ENCODE results near the gene CCNL1. TPM values are rescaled to one million over a fixed set of nuclear protein-coding genes. Genes with fewer than 3 reads are reported as not detected.
A peak's percentile ranks its signal among the peaks of the same experiment; 100 is the strongest.

CCNL1 gene
- total and polyA plus RNA-seq, 2 of the 4 experiments (the other 2 are of a cell fraction): 60.9 to 83.3 TPM

GRCh38 chr3:157145606-157146322, 14.2 kb downstream of the CCNL1 start:
- Histone ChIP-seq H3K27ac (ENCODE audit: insufficient read depth, low read length) (no peak overlapping the region), H3K56ac (ENCODE audit: extremely low read depth, insufficient read depth, low read length) (no peak overlapping the region), H3K27me3 (ENCODE audit: control insufficient read depth, insufficient read depth, low read length) (no peaks in the 10 kb centered on the region), H4K20me1 (ENCODE audit: insufficient read depth, low read length) (peaks cover 15% of the 10 kb centered on the region), H3K23ac (ENCODE audit: low read depth, low read length) (no peak overlapping the region), H2BK20ac (ENCODE audit: low read depth, low read length) (no peak overlapping the region), H3K9ac (ENCODE audit: low read depth, low read length) (no peak overlapping the region), H4K5ac (ENCODE audit: low read depth, low read length) (no peak overlapping the region), H2AK9ac (replicated peaks; ENCODE audit: low read depth, low read length, poor library complexity) (no peak overlapping the region), H3K4me1 (ENCODE audit: control insufficient read depth, insufficient read depth, low read length) (no peaks in the 10 kb centered on the region), H2BK120ac (ENCODE audit: low read depth, low read length) (no peak overlapping the region), H3K9me1 (ENCODE audit: insufficient read depth, low read length) (peaks cover 3% of the 10 kb centered on the region; the same call in 1 of the 2 replicates), H4K91ac (ENCODE audit: insufficient read depth, low read depth, low read length) (no peak overlapping the region), H3K4me2 (ENCODE audit: low read depth, low read length) (no peak overlapping the region), H2BK5ac (ENCODE audit: low read depth, low read length, poor library complexity, severe bottlenecking) (no peak overlapping the region), H2AFZ (replicated peaks; ENCODE audit: low read length, poor library complexity) (no peak overlapping the region), H3K14ac (replicated peaks; ENCODE audit: low read depth, low read length) (no peak overlapping the region), H2BK15ac (ENCODE audit: low read depth, low read length) (no peak overlapping the region), H3K4ac (ENCODE audit: low read depth, low read length) (no peak overlapping the region), H4K8ac (ENCODE audit: low read depth in 2 of 2, low read length in 2 of 2) (no peak overlapping the region), H3K36me3 (ENCODE audit: control insufficient read depth, insufficient read depth, low read length) (peaks cover 50% of the 10 kb centered on the region), H3K9me3 (ENCODE audit: control insufficient read depth, insufficient read depth, low read length) (no peaks in the 10 kb centered on the region), H3K79me1 (ENCODE audit: low read depth in 1 of 2, low read length in 2 of 2) (peaks cover 22% of the 10 kb centered on the region in 2 experiments), H3K4me3 (ENCODE audit: insufficient read depth, low read depth, low read length) (no peak overlapping the region), H3K18ac (ENCODE audit: low read depth, low read length) (no peak overlapping the region), H2AK5ac (ENCODE audit: low read depth, low read length) (no peak overlapping the region)
- WGBS, 2 experiments (ENCODE audit: extremely low coverage in 2 of 2, insufficient read length in 1 of 2): no CpG with 5 or more reads among the region's 2 CpGs
- BruUV-seq (replicated peaks): no TSS peak
- dilution Hi-C loops (cut with HindIII; ENCODE audit: low sequenced_read_pairs, unreplicated experiment) (no loop called here), intact Hi-C loops (cut with micrococcal nuclease) (no loop called here), in situ Hi-C loops (cut with MboI; ENCODE audit: low sequenced_read_pairs) (loop anchor here (25.0 kb wide), 1 partner anchor 1158 kb away; no protein-coding TSS in a partner anchor)
- POLR2A ChIA-PET (ENCODE audit: unreplicated experiment): no interaction called here
- ATAC-seq (ENCODE audit: low read depth): no peak
- peak; percentile 84 for TF ChIP-seq CEBPB (IDR thresholded peaks at IDR 0.05; ENCODE audit: low read depth, low read length)
- no peak for TF ChIP-seq BHLHE40 (IDR thresholded peaks at IDR 0.05; ENCODE audit: low read depth, low read length)
- CTCF ChIA-PET: no interaction called here
- DNase-seq: no peak

Measured in IMR-90 (cell line).